HEK293 (cell line): ENCODE data around the gene VAT1.

Experiments used
- CTCF ChIA-PET: fragments of 350-600 bp; formaldehyde crosslinking; extraction: SDS; loops from one replicate; lab custom pipeline; 2021; ENCODE audit warnings: antibody characterized with exemption; lab: Yijun Ruan, JAX
- POLR2A ChIA-PET: fragments of 300-600 bp; formaldehyde crosslinking; extraction: SDS; loops from one replicate; lab custom pipeline; 2020; ENCODE audit warnings: antibody characterized with exemption, inconsistent platforms; lab: Yijun Ruan, JAX
- H3K27ac ChIP-seq: fragments of 200-500 bp; sonication (Bioruptor generic); 2 replicates; pipeline ENCODE4 v1.5.1; 2014; ENCODE audit warnings: low read depth, low read length, control low read depth, inconsistent platforms; ENCODE audit errors: extremely low read depth
- H3K36me3 ChIP-seq, 2 experiments: fragments of 200-500 bp in 1 of 2; sonication (Bioruptor generic) in 1 of 2; 1 replicate in 1 of 2; 2 replicates in 1 of 2; pipeline ENCODE4 v1.5.1; 2014 to 2017; ENCODE audit warnings: inconsistent platforms in 2 of 2, low read length in 2 of 2; ENCODE audit not compliant: control insufficient read depth in 2 of 2, insufficient read depth in 1 of 2
- H3K4me1 ChIP-seq: fragments of 200-500 bp; sonication (Bioruptor generic); 2 replicates; pipeline ENCODE4 v1.5.1; 2014; ENCODE audit warnings: mild to moderate bottlenecking, low read length, inconsistent platforms; ENCODE audit not compliant: control insufficient read depth, insufficient read depth
- H3K4me3 ChIP-seq: 2 replicates; pipeline ENCODE4 v1.5.1; 2011; ENCODE audit warnings: low read depth, mild to moderate bottlenecking, control low read depth, low read length, moderate library complexity
- H3K9me3 ChIP-seq: fragments of 200-500 bp; sonication (Bioruptor generic); 2 replicates; pipeline ENCODE4 v1.5.1; 2014; ENCODE audit warnings: low read depth, low read length, inconsistent platforms; ENCODE audit not compliant: control insufficient read depth, insufficient read depth
- BCL11B ChIP-seq: fragments of 450-650 bp; formaldehyde crosslinking; IDR thresholded peaks from 2 replicates; pipeline ENCODE4 v1.5.1; 2016; ENCODE audit warnings: low read depth, missing biosample characterization, missing genetic modification characterization
- EGR2 ChIP-seq: fragments of 450-650 bp; formaldehyde crosslinking; IDR thresholded peaks from 2 replicates; pipeline ENCODE4 v1.5.1; 2016; ENCODE audit warnings: low read depth, missing biosample characterization, missing genetic modification characterization
- GLIS1 ChIP-seq: fragments of 450-650 bp; formaldehyde crosslinking; IDR thresholded peaks from 2 replicates; pipeline ENCODE4 v1.5.1; 2016; ENCODE audit warnings: missing biosample characterization, missing genetic modification characterization
- KLF1 ChIP-seq: fragments of 450-650 bp; formaldehyde crosslinking; IDR thresholded peaks from 2 replicates; pipeline ENCODE4 v1.5.1; 2016; ENCODE audit warnings: missing biosample characterization, missing genetic modification characterization
- SP2 ChIP-seq: fragments of 450-650 bp; formaldehyde crosslinking; IDR thresholded peaks from 2 replicates; pipeline ENCODE4 v1.5.1; 2016; ENCODE audit warnings: missing biosample characterization, missing genetic modification characterization
- SP7 ChIP-seq: fragments of 450-650 bp; formaldehyde crosslinking; IDR thresholded peaks from 2 replicates; pipeline ENCODE4 v1.5.1; 2016; ENCODE audit warnings: missing biosample characterization, missing genetic modification characterization
- ZBTB17 ChIP-seq: fragments of 450-650 bp; formaldehyde crosslinking; IDR thresholded peaks from 2 replicates; pipeline ENCODE4 v1.5.1; 2016; ENCODE audit warnings: missing biosample characterization, missing genetic modification characterization
- ZBTB48 ChIP-seq: fragments of 450-650 bp; formaldehyde crosslinking; IDR thresholded peaks from 2 replicates; pipeline ENCODE4 v1.5.1; 2016; ENCODE audit warnings: missing biosample characterization, missing genetic modification characterization
- ZFHX2 ChIP-seq: fragments of 450-650 bp; formaldehyde crosslinking; conservative IDR thresholded peaks from 2 replicates; pipeline ENCODE4 v1.5.1; 2016; ENCODE audit warnings: missing biosample characterization, missing genetic modification characterization
- ZFP37 ChIP-seq: fragments of 450-650 bp; formaldehyde crosslinking; IDR thresholded peaks from 2 replicates; pipeline ENCODE4 v1.5.1; 2016; ENCODE audit warnings: missing biosample characterization, missing genetic modification characterization
- ZFP41 ChIP-seq: fragments of 450-650 bp; formaldehyde crosslinking; IDR thresholded peaks from 2 replicates; pipeline ENCODE4 v1.5.1; 2016; ENCODE audit warnings: missing biosample characterization, missing genetic modification characterization, borderline replicate concordance
- ZNF121 ChIP-seq: fragments of 450-650 bp; formaldehyde crosslinking; IDR thresholded peaks from 2 replicates; pipeline ENCODE4 v1.5.1; 2016; ENCODE audit warnings: missing biosample characterization, missing genetic modification characterization
- ZNF146 ChIP-seq: fragments of 450-650 bp; formaldehyde crosslinking; IDR thresholded peaks from 2 replicates; pipeline ENCODE4 v1.5.1; 2016; ENCODE audit warnings: missing biosample characterization, missing genetic modification characterization
- ZNF221 ChIP-seq: fragments of 450-650 bp; formaldehyde crosslinking; IDR thresholded peaks from 2 replicates; pipeline ENCODE4 v1.5.1; 2017; ENCODE audit warnings: missing biosample characterization, missing genetic modification characterization, borderline replicate concordance
- ZNF239 ChIP-seq: fragments of 450-650 bp; formaldehyde crosslinking; IDR thresholded peaks from 2 replicates; pipeline ENCODE4 v1.5.1; 2016; ENCODE audit warnings: missing biosample characterization, missing genetic modification characterization
- ZNF248 ChIP-seq: fragments of 450-650 bp; formaldehyde crosslinking; IDR thresholded peaks from 2 replicates; pipeline ENCODE4 v1.5.1; 2017; ENCODE audit warnings: missing biosample characterization, missing genetic modification characterization
- ZNF366 ChIP-seq: fragments of 450-650 bp; formaldehyde crosslinking; conservative IDR thresholded peaks from 2 replicates; pipeline ENCODE4 v1.5.1; 2016; ENCODE audit warnings: missing biosample characterization, missing genetic modification characterization
- ZNF510 ChIP-seq: fragments of 450-650 bp; formaldehyde crosslinking; IDR thresholded peaks from 2 replicates; pipeline ENCODE4 v1.5.1; 2018; ENCODE audit warnings: mild to moderate bottlenecking, missing genetic modification characterization, missing biosample characterization; ENCODE audit not compliant: insufficient replicate concordance
- ZNF549 ChIP-seq: fragments of 450-650 bp; IDR thresholded peaks from 2 replicates; pipeline ENCODE4 v1.5.1; 2018; ENCODE audit warnings: missing biosample characterization, missing genetic modification characterization, mild to moderate bottlenecking, inconsistent platforms, moderate library complexity
- ZNF561 ChIP-seq: fragments of 450-650 bp; IDR thresholded peaks from 2 replicates; pipeline ENCODE4 v1.5.1; 2018; ENCODE audit warnings: missing biosample characterization, missing genetic modification characterization, borderline replicate concordance
- ZNF645 ChIP-seq: fragments of 450-650 bp; formaldehyde crosslinking; IDR thresholded peaks from 2 replicates; pipeline ENCODE4; 2016; ENCODE audit warnings: missing biosample characterization, missing genetic modification characterization
- ZNF707 ChIP-seq: fragments of 450-650 bp; formaldehyde crosslinking; IDR thresholded peaks from 2 replicates; pipeline ENCODE4 v1.5.1; 2016; ENCODE audit warnings: missing biosample characterization, missing genetic modification characterization
- ZNF837 ChIP-seq: fragments of 450-650 bp; formaldehyde crosslinking; IDR thresholded peaks from 2 replicates; pipeline ENCODE4 v1.5.1; 2016; ENCODE audit warnings: missing biosample characterization, missing genetic modification characterization
- TF ChIP-seq, protein P1 (sequence below): sonication (generic); formaldehyde crosslinking; IDR thresholded peaks from 2 replicates; pipeline ENCODE4 v1.8.1; 2022; ENCODE audit warnings: mild to moderate bottlenecking, moderate library complexity, missing genetic modification reagents
- TF ChIP-seq, protein P2 (sequence below): fragments of 450-650 bp; formaldehyde crosslinking; IDR thresholded peaks from 2 replicates; pipeline ENCODE4 v1.5.1; 2016; ENCODE audit warnings: missing biosample characterization, missing genetic modification characterization
- TF ChIP-seq, protein P3 (sequence below): fragments of 450-650 bp; formaldehyde crosslinking; IDR thresholded peaks from 2 replicates; pipeline ENCODE4 v1.5.1; 2016; ENCODE audit warnings: missing biosample characterization, missing genetic modification characterization

The VAT1 gene

GRCh38 chr17:42980766-42981397 lies 41.3 kb downstream of the VAT1 start (continued):
- TF ChIP-seq ZNF239 (no peak), ZFHX2 (peak; percentile 68), ZNF221 (tag by site-specific recombination) (no peak), ZBTB17 (peak; percentile 90), BCL11B (no peak), ZNF248 (tag by site-specific recombination) (no peak), ZNF366 (tag by site-specific recombination) (peak; percentile 68), ZNF837 (tag by site-specific recombination) (no peak), EGR2 (tag by site-specific recombination) (peak; percentile 51), ZFP41 (tag by site-specific recombination) (no peak), ZNF707 (tag by site-specific recombination) (no peak), SP2 (tag by site-specific recombination) (no peak; the same call in 1 of the 2 replicates), ZFP37 (tag by site-specific recombination) (peak; percentile 75; the same call in 1 of the 2 replicates)
- TF ChIP-seq, protein P1, sequence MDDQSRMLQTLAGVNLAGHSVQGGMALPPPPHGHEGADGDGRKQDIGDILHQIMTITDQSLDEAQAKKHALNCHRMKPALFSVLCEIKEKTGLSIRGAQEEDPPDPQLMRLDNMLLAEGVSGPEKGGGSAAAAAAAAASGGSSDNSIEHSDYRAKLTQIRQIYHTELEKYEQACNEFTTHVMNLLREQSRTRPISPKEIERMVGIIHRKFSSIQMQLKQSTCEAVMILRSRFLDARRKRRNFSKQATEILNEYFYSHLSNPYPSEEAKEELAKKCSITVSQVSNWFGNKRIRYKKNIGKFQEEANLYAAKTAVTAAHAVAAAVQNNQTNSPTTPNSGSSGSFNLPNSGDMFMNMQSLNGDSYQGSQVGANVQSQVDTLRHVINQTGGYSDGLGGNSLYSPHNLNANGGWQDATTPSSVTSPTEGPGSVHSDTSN, result 0 out of 2 replicates have a peak, but pooled peaks have one; percentile 42
- TF ChIP-seq, protein P2, sequence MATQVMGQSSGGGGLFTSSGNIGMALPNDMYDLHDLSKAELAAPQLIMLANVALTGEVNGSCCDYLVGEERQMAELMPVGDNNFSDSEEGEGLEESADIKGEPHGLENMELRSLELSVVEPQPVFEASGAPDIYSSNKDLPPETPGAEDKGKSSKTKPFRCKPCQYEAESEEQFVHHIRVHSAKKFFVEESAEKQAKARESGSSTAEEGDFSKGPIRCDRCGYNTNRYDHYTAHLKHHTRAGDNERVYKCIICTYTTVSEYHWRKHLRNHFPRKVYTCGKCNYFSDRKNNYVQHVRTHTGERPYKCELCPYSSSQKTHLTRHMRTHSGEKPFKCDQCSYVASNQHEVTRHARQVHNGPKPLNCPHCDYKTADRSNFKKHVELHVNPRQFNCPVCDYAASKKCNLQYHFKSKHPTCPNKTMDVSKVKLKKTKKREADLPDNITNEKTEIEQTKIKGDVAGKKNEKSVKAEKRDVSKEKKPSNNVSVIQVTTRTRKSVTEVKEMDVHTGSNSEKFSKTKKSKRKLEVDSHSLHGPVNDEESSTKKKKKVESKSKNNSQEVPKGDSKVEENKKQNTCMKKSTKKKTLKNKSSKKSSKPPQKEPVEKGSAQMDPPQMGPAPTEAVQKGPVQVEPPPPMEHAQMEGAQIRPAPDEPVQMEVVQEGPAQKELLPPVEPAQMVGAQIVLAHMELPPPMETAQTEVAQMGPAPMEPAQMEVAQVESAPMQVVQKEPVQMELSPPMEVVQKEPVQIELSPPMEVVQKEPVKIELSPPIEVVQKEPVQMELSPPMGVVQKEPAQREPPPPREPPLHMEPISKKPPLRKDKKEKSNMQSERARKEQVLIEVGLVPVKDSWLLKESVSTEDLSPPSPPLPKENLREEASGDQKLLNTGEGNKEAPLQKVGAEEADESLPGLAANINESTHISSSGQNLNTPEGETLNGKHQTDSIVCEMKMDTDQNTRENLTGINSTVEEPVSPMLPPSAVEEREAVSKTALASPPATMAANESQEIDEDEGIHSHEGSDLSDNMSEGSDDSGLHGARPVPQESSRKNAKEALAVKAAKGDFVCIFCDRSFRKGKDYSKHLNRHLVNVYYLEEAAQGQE (tag by site-specific recombination), result peak; percentile 24; the same call in 1 of the 2 replicates
- TF ChIP-seq, protein P3, sequence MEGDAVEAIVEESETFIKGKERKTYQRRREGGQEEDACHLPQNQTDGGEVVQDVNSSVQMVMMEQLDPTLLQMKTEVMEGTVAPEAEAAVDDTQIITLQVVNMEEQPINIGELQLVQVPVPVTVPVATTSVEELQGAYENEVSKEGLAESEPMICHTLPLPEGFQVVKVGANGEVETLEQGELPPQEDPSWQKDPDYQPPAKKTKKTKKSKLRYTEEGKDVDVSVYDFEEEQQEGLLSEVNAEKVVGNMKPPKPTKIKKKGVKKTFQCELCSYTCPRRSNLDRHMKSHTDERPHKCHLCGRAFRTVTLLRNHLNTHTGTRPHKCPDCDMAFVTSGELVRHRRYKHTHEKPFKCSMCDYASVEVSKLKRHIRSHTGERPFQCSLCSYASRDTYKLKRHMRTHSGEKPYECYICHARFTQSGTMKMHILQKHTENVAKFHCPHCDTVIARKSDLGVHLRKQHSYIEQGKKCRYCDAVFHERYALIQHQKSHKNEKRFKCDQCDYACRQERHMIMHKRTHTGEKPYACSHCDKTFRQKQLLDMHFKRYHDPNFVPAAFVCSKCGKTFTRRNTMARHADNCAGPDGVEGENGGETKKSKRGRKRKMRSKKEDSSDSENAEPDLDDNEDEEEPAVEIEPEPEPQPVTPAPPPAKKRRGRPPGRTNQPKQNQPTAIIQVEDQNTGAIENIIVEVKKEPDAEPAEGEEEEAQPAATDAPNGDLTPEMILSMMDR (tag by site-specific recombination), result peak; percentile 81

DNA sequence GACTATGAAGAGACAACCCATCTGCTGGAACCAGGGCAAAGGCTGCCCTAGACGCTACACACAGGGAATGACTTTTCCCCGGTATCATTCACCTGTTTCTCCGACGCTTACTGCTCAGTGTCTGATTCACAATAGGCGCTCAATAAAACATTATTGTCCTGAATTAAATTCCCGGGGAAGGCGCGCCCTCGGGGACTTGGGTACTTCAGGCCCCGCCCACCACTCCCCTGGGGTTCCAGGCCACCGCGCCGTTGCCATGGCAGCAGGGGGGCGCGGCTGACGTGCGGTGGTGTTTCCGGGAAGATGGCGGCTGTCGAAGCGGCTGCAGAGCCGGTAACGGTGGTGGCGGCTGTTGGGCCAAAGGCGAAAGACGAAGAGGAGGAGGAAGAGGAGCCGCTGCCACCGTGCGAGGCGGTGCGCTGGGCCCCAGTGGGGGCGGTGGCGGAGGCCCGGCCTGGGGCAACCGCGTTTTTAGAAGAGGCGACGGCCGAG lies 41.9 kb downstream of the VAT1 start, which contains the start of gene RUNDC1:
TSS of gene RUNDC1 (plus strand) at position 292 of the 492 bp plus-strand sequence. CDS start at position 304, 12 bp downstream.
- POLR2A ChIA-PET, result interaction anchor here (2.2 to 4.2 kb wide), 2 partner anchors 15 to 18 kb away, joined by 7 to 26 read pairs; partner anchors contain the start of gene RPL27
- Histone ChIP-seq H3K27ac (peak within 1 kb of the TSS; percentile 78), H3K4me3 (peak within 1 kb of the TSS; percentile 85), H3K4me1 (peaks cover 10% of the 10 kb centered on the region), H3K9me3 (no peaks in the 10 kb centered on the region), H3K36me3 (peaks cover 6 to 10% of the 10 kb centered on the region in 2 experiments; a peak in 2 of 3 replicates)
- CTCF ChIA-PET, result interaction anchor here (0.6 to 1.4 kb wide), 4 partner anchors 15 to 20 kb away, joined by 3 to 6 read pairs (median 3); partner anchors contain the start of gene RPL27
- TF ChIP-seq, protein P3 (tag by site-specific recombination), result 0 out of 2 replicates have a peak, but pooled peaks have one; percentile 0
- TF ChIP-seq ZNF645 (tag by site-specific recombination) (no peak), ZNF510 (tag by site-specific recombination) (no peak), ZBTB48 (tag by site-specific recombination) (peak; percentile 82), SP7 (peak; percentile 27; the same call in 1 of the 2 replicates), ZNF561 (tag by site-specific recombination) (0 out of 2 replicates have a peak, but pooled peaks have one; percentile 11), GLIS1 (tag by site-specific recombination) (peak; percentile 82), ZNF549 (tag by site-specific recombination) (no peak), ZNF146 (tag by site-specific recombination) (no peak), ZNF121 (tag by site-specific recombination) (no peak), KLF1 (tag by site-specific recombination) (peak; percentile 92)
